Measurements from ENCODE around the gene ELOA. TPM values are rescaled to one million over a fixed set of nuclear protein-coding genes. Genes with fewer than 3 reads are reported as not detected.

The ELOA gene
- total and polyA plus RNA-seq, 2 experiments from 2014 or later: 49.1 to 57.7 TPM

DNA sequence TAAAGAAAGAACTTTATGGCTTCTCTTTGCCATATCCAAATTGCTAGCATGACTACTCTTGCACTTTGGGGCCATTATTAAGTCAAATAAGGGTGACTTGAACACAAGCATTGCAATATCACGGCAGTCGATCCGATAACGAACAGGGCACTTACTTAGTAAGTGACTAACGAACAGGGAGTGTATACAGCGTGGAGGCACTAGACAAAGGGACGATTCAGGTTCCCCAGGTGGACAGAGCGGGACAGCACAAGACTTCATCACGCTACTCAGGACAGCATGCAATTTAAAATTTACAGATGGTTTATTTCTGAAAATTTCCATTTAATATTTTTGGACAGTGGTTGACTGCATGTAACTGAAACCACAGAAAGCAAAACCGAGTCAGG is 29.6 kb downstream of the ELOA start:
- Histone ChIP-seq H3K4me2 (no peak overlapping the region), H3K4me3 (no peak overlapping the region), H3K79me2 (replicated peaks; ENCODE audit: insufficient read depth) (peaks cover 21% of the 10 kb centered on the region), H3K27ac (ENCODE audit: low read depth) (no peak overlapping the region), H2AFZ (no peak overlapping the region), H4K20me1 (replicated peaks; ENCODE audit: insufficient read depth) (no peaks in the 10 kb centered on the region; the same call in none of the 2 replicates), H3K4me1 (ENCODE audit: insufficient read depth) (peaks cover 9% of the 10 kb centered on the region; the same call in 1 of the 2 replicates), H3F3A (replicated peaks; ENCODE audit: low read depth) (0 out of 2 replicates have a peak, but pooled peaks cover 6% of the 10 kb centered on the region), H3K27me3 (ENCODE audit: insufficient read depth) (no peaks in the 10 kb centered on the region), H3K9me2 (ENCODE audit: insufficient read depth) (no peaks in the 10 kb centered on the region), H3K36me3 (ENCODE audit: insufficient read depth) (peaks cover 3% of the 10 kb centered on the region)
- peaks cover 2% of the 10 kb centered on the region for H3K27me3 Mint-ChIP-seq (ENCODE audit: insufficient read depth, low read depth, poor library complexity)
- 0 out of 3 replicates have a peak, but pooled peaks cover 3% of the 10 kb centered on the region for H3K4me1 Mint-ChIP-seq
- H3K9me3 Mint-ChIP-seq: no peaks in the 10 kb centered on the region
- peaks cover 7% of the 10 kb centered on the region; the same call in 2 of the 3 replicates for H3K36me3 Mint-ChIP-seq (ENCODE audit: low read depth)
- ATAC-seq (no peak), DNase-seq (ENCODE audit: low spot score) (no peak)
- TF ChIP-seq JUNB (IDR thresholded peaks at IDR 0.05; ENCODE audit: unreplicated experiment) (no peak), POLR2AphosphoS5 (IDR thresholded peaks at IDR 0.05; ENCODE audit: low read depth) (no peak), CREB1 (CRISPR knock-in tag; IDR thresholded peaks at IDR 0.05; ENCODE audit: low read depth) (no peak), EZH2 (IDR thresholded peaks at IDR 0.05; ENCODE audit: low read depth, unreplicated experiment) (no peak), NANOG (IDR thresholded peaks at IDR 0.05; ENCODE audit: borderline replicate concordance) (no peak), ZNF114 (CRISPR knock-in tag; IDR thresholded peaks at IDR 0.05) (no peak), ZNF331 (CRISPR knock-in tag; IDR thresholded peaks at IDR 0.05; ENCODE audit: low read depth) (no peak), EZH2phosphoT487 (IDR thresholded peaks at IDR 0.05; ENCODE audit: unreplicated experiment) (no peak)
- TF ChIP-seq, protein P1, sequence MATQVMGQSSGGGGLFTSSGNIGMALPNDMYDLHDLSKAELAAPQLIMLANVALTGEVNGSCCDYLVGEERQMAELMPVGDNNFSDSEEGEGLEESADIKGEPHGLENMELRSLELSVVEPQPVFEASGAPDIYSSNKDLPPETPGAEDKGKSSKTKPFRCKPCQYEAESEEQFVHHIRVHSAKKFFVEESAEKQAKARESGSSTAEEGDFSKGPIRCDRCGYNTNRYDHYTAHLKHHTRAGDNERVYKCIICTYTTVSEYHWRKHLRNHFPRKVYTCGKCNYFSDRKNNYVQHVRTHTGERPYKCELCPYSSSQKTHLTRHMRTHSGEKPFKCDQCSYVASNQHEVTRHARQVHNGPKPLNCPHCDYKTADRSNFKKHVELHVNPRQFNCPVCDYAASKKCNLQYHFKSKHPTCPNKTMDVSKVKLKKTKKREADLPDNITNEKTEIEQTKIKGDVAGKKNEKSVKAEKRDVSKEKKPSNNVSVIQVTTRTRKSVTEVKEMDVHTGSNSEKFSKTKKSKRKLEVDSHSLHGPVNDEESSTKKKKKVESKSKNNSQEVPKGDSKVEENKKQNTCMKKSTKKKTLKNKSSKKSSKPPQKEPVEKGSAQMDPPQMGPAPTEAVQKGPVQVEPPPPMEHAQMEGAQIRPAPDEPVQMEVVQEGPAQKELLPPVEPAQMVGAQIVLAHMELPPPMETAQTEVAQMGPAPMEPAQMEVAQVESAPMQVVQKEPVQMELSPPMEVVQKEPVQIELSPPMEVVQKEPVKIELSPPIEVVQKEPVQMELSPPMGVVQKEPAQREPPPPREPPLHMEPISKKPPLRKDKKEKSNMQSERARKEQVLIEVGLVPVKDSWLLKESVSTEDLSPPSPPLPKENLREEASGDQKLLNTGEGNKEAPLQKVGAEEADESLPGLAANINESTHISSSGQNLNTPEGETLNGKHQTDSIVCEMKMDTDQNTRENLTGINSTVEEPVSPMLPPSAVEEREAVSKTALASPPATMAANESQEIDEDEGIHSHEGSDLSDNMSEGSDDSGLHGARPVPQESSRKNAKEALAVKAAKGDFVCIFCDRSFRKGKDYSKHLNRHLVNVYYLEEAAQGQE (IDR thresholded peaks at IDR 0.05; ENCODE audit: unreplicated experiment): no peak
- TF ChIP-seq, protein P2, sequence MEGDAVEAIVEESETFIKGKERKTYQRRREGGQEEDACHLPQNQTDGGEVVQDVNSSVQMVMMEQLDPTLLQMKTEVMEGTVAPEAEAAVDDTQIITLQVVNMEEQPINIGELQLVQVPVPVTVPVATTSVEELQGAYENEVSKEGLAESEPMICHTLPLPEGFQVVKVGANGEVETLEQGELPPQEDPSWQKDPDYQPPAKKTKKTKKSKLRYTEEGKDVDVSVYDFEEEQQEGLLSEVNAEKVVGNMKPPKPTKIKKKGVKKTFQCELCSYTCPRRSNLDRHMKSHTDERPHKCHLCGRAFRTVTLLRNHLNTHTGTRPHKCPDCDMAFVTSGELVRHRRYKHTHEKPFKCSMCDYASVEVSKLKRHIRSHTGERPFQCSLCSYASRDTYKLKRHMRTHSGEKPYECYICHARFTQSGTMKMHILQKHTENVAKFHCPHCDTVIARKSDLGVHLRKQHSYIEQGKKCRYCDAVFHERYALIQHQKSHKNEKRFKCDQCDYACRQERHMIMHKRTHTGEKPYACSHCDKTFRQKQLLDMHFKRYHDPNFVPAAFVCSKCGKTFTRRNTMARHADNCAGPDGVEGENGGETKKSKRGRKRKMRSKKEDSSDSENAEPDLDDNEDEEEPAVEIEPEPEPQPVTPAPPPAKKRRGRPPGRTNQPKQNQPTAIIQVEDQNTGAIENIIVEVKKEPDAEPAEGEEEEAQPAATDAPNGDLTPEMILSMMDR (conservative IDR thresholded peaks at IDR 0.05; ENCODE audit: low read depth in 2 of 2): no peak
- H3K27ac Mint-ChIP-seq: no peak overlapping the region
- no peak overlapping the region for H3K4me3 Mint-ChIP-seq
